ENCODE measurements around the gene CAB39.

DNA sequence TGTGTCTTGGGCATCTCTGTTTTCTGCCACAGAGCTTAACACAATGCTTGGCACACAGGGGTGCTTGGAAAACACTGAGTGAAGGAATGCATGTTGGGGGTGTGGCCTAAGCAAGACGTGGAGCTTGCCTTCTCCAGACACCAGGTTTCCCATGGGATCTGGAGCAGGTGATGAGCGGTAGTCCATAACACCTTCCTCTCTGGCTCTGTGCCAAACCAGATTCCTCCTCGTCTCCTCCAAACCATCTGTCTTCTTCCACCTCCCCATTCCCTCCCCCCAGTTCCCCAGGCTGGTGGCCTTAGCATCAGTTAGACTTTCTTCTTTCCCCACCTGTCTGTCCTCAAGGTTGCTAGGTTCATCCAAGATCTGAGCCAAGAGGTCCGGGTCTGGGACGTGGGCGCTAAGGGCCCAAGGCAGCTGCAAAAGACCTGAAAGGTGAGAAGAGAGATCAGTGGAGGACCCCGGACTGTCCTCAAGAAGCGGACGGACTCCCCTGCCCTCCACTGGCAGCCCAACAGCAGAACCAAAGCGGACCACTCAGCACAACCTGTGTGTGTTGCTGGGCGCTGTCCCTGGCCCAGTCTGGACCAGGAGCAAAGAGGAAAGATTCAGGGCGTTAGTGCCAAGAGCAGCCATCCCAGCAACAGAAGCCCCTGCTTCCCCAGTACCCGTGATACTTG lies 150.9 kb downstream of the CAB39 start:
- TF ChIP-seq, protein P1, sequence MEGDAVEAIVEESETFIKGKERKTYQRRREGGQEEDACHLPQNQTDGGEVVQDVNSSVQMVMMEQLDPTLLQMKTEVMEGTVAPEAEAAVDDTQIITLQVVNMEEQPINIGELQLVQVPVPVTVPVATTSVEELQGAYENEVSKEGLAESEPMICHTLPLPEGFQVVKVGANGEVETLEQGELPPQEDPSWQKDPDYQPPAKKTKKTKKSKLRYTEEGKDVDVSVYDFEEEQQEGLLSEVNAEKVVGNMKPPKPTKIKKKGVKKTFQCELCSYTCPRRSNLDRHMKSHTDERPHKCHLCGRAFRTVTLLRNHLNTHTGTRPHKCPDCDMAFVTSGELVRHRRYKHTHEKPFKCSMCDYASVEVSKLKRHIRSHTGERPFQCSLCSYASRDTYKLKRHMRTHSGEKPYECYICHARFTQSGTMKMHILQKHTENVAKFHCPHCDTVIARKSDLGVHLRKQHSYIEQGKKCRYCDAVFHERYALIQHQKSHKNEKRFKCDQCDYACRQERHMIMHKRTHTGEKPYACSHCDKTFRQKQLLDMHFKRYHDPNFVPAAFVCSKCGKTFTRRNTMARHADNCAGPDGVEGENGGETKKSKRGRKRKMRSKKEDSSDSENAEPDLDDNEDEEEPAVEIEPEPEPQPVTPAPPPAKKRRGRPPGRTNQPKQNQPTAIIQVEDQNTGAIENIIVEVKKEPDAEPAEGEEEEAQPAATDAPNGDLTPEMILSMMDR (conservative IDR thresholded peaks at IDR 0.05; ENCODE audit: low read depth, low read length), result no peak
- TF ChIP-seq EZH2 (IDR thresholded peaks at IDR 0.05; ENCODE audit: low read length, unreplicated experiment), result no peak
- no peak for TF ChIP-seq EZH2phosphoT487 (IDR thresholded peaks at IDR 0.05; ENCODE audit: borderline replicate concordance, low read length)

All from PC-3 (cell line).